ENCODE measurements around the gene CFAP20DC. TPM values are rescaled to one million over a fixed set of nuclear protein-coding genes. Genes with fewer than 3 reads are reported as not detected.

The CFAP20DC gene
- total RNA-seq, 1 donor from 2014 or later: not detected

- H3K4me3 ChIP-seq: no peak overlapping the region
- TF ChIP-seq, protein P1, sequence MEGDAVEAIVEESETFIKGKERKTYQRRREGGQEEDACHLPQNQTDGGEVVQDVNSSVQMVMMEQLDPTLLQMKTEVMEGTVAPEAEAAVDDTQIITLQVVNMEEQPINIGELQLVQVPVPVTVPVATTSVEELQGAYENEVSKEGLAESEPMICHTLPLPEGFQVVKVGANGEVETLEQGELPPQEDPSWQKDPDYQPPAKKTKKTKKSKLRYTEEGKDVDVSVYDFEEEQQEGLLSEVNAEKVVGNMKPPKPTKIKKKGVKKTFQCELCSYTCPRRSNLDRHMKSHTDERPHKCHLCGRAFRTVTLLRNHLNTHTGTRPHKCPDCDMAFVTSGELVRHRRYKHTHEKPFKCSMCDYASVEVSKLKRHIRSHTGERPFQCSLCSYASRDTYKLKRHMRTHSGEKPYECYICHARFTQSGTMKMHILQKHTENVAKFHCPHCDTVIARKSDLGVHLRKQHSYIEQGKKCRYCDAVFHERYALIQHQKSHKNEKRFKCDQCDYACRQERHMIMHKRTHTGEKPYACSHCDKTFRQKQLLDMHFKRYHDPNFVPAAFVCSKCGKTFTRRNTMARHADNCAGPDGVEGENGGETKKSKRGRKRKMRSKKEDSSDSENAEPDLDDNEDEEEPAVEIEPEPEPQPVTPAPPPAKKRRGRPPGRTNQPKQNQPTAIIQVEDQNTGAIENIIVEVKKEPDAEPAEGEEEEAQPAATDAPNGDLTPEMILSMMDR (IDR thresholded peaks at IDR 0.05; ENCODE audit: borderline replicate concordance): no peak
- intact Hi-C loops (cut with micrococcal nuclease): no loop called here
- H3K27ac ChIP-seq (replicated peaks): no peak overlapping the region
- DNase-seq: no peak
- no peaks in the 10 kb centered on the region for H3K27me3 ChIP-seq (ENCODE audit: low read depth)
- no peaks in the 10 kb centered on the region for H3K9me3 ChIP-seq (replicated peaks)
- no peaks in the 10 kb centered on the region for H3K4me1 ChIP-seq
- H3K36me3 ChIP-seq: no peaks in the 10 kb centered on the region
These were observed 48.1 kb downstream of the CFAP20DC start for GRCh38 chr3:59001675-59002074.

GRCh38 chr3:58999774-59000160, 50.1 kb downstream of the CFAP20DC start:
- Histone ChIP-seq H3K4me3 (no peak overlapping the region), H3K9me3 (replicated peaks) (no peaks in the 10 kb centered on the region), H3K36me3 (no peaks in the 10 kb centered on the region), H3K27me3 (ENCODE audit: low read depth) (no peaks in the 10 kb centered on the region), H3K27ac (replicated peaks) (no peak overlapping the region), H3K4me1 (no peaks in the 10 kb centered on the region)
- TF ChIP-seq, protein P1 (IDR thresholded peaks at IDR 0.05; ENCODE audit: borderline replicate concordance): no peak
- DNase-seq: no peak
- intact Hi-C loops (cut with micrococcal nuclease): no loop called here

- TF ChIP-seq, protein P1 (IDR thresholded peaks at IDR 0.05; ENCODE audit: borderline replicate concordance): no peak
- H3K9me3 ChIP-seq (replicated peaks): no peaks in the 10 kb centered on the region
- no peak overlapping the region for H3K4me3 ChIP-seq
- intact Hi-C loops (cut with micrococcal nuclease): no loop called here
- no peak for DNase-seq
- no peak overlapping the region for H3K27ac ChIP-seq (replicated peaks)
- no peaks in the 10 kb centered on the region for H3K4me1 ChIP-seq
- H3K36me3 ChIP-seq: no peaks in the 10 kb centered on the region
- no peaks in the 10 kb centered on the region for H3K27me3 ChIP-seq (ENCODE audit: low read depth)
These were observed 50.6 kb downstream of the CFAP20DC start for GRCh38 chr3:58999134-58999773.

- no peak overlapping the region for H3K27ac ChIP-seq (replicated peaks)
- TF ChIP-seq, protein P1 (IDR thresholded peaks at IDR 0.05; ENCODE audit: borderline replicate concordance): no peak
- no peaks in the 10 kb centered on the region for H3K27me3 ChIP-seq (ENCODE audit: low read depth)
- intact Hi-C loops (cut with micrococcal nuclease): no loop called here
- DNase-seq: no peak
- H3K9me3 ChIP-seq (replicated peaks): no peaks in the 10 kb centered on the region
- no peaks in the 10 kb centered on the region for H3K36me3 ChIP-seq
- H3K4me3 ChIP-seq: no peak overlapping the region
- no peaks in the 10 kb centered on the region for H3K4me1 ChIP-seq
These were observed 51.2 kb downstream of the CFAP20DC start for GRCh38 chr3:58998476-58999117.

- Histone ChIP-seq H3K4me3 (no peak overlapping the region), H3K27me3 (ENCODE audit: low read depth) (no peaks in the 10 kb centered on the region), H3K4me1 (no peaks in the 10 kb centered on the region), H3K36me3 (no peaks in the 10 kb centered on the region), H3K27ac (replicated peaks) (no peak overlapping the region), H3K9me3 (replicated peaks) (no peaks in the 10 kb centered on the region)
- no peak for DNase-seq
- TF ChIP-seq, protein P1 (IDR thresholded peaks at IDR 0.05; ENCODE audit: borderline replicate concordance): no peak
- intact Hi-C loops (cut with micrococcal nuclease): no loop called here
These were observed 53.1 kb downstream of the CFAP20DC start for GRCh38 chr3:58996730-58997129.
